GM18867 (cell line): ENCODE results near the gene BARHL2.

ENCODE experiments used
- ATAC-seq: cut with Tn5 transposase; IDR thresholded peaks from one replicate; pipeline ENCODE4 v1.9.1; 2021; ENCODE audit warnings: mild to moderate bottlenecking, moderate library complexity; ENCODE audit not compliant: unreplicated experiment

Gene BARHL2

GRCh38 chr1:90711696-90712095, 5.4 kb downstream of the BARHL2 start:
- ATAC-seq = no peak

- ATAC-seq = no peak
Measured at GRCh38 chr1:90710579-90711536, 6.2 kb downstream of the BARHL2 start.

GRCh38 chr1:90709535-90709934, 7.6 kb downstream of the BARHL2 start:
- no peak for ATAC-seq

- no peak for ATAC-seq
Measured at GRCh38 chr1:90708826-90709225, 8.3 kb downstream of the BARHL2 start.

- ATAC-seq = no peak
Measured at GRCh38 chr1:90708236-90708786, 8.8 kb downstream of the BARHL2 start.

GRCh38 chr1:90707363-90707710, 9.8 kb downstream of the BARHL2 start:
- no peak for ATAC-seq

GRCh38 chr1:90706437-90707362, 10.4 kb downstream of the BARHL2 start:
- no peak for ATAC-seq

- ATAC-seq = no peak
Measured at GRCh38 chr1:90705956-90706355, 11.1 kb downstream of the BARHL2 start.

GRCh38 chr1:90704817-90705216, 12.3 kb downstream of the BARHL2 start:
- ATAC-seq = no peak

- no peak for ATAC-seq
Measured at GRCh38 chr1:90694846-90695245, 22.3 kb downstream of the BARHL2 start.

- ATAC-seq = no peak
Measured at GRCh38 chr1:90687747-90688146, 29.4 kb downstream of the BARHL2 start.

- no peak for ATAC-seq
Measured at GRCh38 chr1:90675161-90675847, 41.8 kb downstream of the BARHL2 start.

- no peak for ATAC-seq
Measured at GRCh38 chr1:90671741-90672140, 45.4 kb downstream of the BARHL2 start.

- no peak for ATAC-seq
Measured at GRCh38 chr1:90671251-90671650, 45.9 kb downstream of the BARHL2 start.
